ENCODE data around the gene VPS4B. TPM values are rescaled to one million over a fixed set of nuclear protein-coding genes. Genes with fewer than 3 reads are reported as not detected.

VPS4B gene
- total RNA-seq, 1 experiment from 2014 or later, result 60.2 TPM

DNA sequence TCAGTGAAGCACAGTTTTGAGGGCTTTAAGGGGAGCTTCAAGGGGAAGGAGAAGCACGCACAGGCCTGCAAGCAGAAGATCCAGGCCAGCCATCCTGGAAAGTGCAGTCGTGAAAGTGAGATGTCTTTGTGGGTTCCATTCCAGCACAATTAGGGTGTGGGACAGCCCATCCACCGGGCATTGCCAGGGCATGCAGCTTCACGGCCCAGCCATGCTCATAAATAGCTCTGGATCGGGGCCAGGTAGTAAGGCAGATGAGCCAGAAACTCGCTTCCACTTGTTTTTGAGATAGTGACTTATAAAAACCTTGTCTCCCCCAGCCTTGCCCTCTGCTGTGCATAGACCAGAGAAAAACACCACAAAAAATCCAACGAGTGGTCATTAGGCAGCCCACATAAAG is 76.2 kb downstream of the VPS4B start:
- no peaks in the 10 kb centered on the region for H3K27me3 ChIP-seq (ENCODE audit: insufficient read depth, low read length)
- H3K23ac ChIP-seq (ENCODE audit: insufficient read length, low read depth, low read length), result no peak overlapping the region
- H2BK5ac ChIP-seq (ENCODE audit: insufficient read length, low read length), result no peak overlapping the region
- 0 out of 7 replicates have a peak overlapping the region, but pooled peaks of 1 of the 3 experiments have one; percentile 34 for H3K27ac Mint-ChIP-seq
- H3K23me2 ChIP-seq (ENCODE audit: insufficient read length, low read depth, low read length, poor library complexity, severe bottlenecking), result no peaks in the 10 kb centered on the region
- no peak overlapping the region for H3K14ac ChIP-seq (ENCODE audit: insufficient read depth, low read length)
- no peak for DNase-seq
- H2BK15ac ChIP-seq (ENCODE audit: low read depth, low read length), result no peak overlapping the region
- no peak overlapping the region for H2BK12ac ChIP-seq (ENCODE audit: insufficient read length, low read depth, low read length)
- no peak overlapping the region for H3K18ac ChIP-seq (ENCODE audit: insufficient read length, low read depth, low read length)
- peaks cover 23 to 83% (median 65%) of the 10 kb centered on the region in 3 experiments; a peak in 6 of 7 replicates for H3K36me3 Mint-ChIP-seq (ENCODE audit: insufficient read depth in 1 of 3, low read depth in 3 of 3)
- no peak overlapping the region for H2BK120ac ChIP-seq (ENCODE audit: low read depth, low read length, poor library complexity, severe bottlenecking)
- H4K91ac ChIP-seq (ENCODE audit: insufficient read length, low read depth, low read length), result no peak overlapping the region
- H4K5ac ChIP-seq (ENCODE audit: insufficient read length, low read depth, low read length), result no peak overlapping the region
- H3K4ac ChIP-seq (ENCODE audit: low read depth, low read length), result no peak overlapping the region
- no peak overlapping the region for H3K4me3 Mint-ChIP-seq
- no peaks in the 10 kb centered on the region for H3K79me2 ChIP-seq (ENCODE audit: insufficient read depth, low read length)
- H3K9me3 ChIP-seq (ENCODE audit: control insufficient read depth, low read depth, low read length), result no peaks in the 10 kb centered on the region
- no CpG with 5 or more reads among the region's 7 CpGs for WGBS (ENCODE audit: extremely low coverage, insufficient read length, low lambda C conversion rate)
- peaks cover under 1 to 4% of the 10 kb centered on the region in 2 experiments; a peak in 3 of 4 replicates for H3K4me1 Mint-ChIP-seq
- H3K79me1 ChIP-seq (ENCODE audit: insufficient read depth, low read depth, low read length, poor library complexity, severe bottlenecking), result no peaks in the 10 kb centered on the region
- H3K56ac ChIP-seq (ENCODE audit: insufficient read length, low read depth, low read length), result no peak overlapping the region
- H3K27ac ChIP-seq (ENCODE audit: insufficient read length, low read depth, low read length), result no peak overlapping the region
- H3K4me1 ChIP-seq (ENCODE audit: insufficient read depth, low read length), result no peaks in the 10 kb centered on the region
- H3T11ph ChIP-seq (ENCODE audit: low read length), result no peak overlapping the region
- H3K4me2 ChIP-seq (ENCODE audit: insufficient read depth, insufficient read length, low read length), result no peak overlapping the region
- H3K9ac ChIP-seq (ENCODE audit: extremely low read depth, insufficient read length, low read length), result no peak overlapping the region
- H2BK20ac ChIP-seq (ENCODE audit: low read depth, low read length, poor library complexity, severe bottlenecking), result no peak overlapping the region
- no peaks in the 10 kb centered on the region for H3K9me3 Mint-ChIP-seq
- no peak overlapping the region for H2AFZ ChIP-seq (ENCODE audit: low read length)
- no peak for TF ChIP-seq CTCF (conservative IDR thresholded peaks at IDR 0.05)
- no peaks in the 10 kb centered on the region for H3K27me3 Mint-ChIP-seq (ENCODE audit: low read depth)
- H4K8ac ChIP-seq (replicated peaks; ENCODE audit: insufficient read length, low read depth, low read length), result no peak overlapping the region
- no peaks in the 10 kb centered on the region for H4K20me1 ChIP-seq (ENCODE audit: control insufficient read depth, insufficient read depth, insufficient read length)
- no peak overlapping the region for H2AK5ac ChIP-seq (ENCODE audit: insufficient read length, low read length)

Measured in H9 (cell line).